Stimulated activated CD8-positive, alpha-beta memory T cell treated with anti-CD3 and anti-CD28 coated beads, Interleukin-15, amount 100 ng/mL, for 24 hours (primary cell): ENCODE data around the gene QRFP.
A peak's percentile ranks its signal among the peaks of the same experiment; 100 is the strongest.

Source experiments
- DNase-seq: peaks from one replicate; pipeline ENCODE4 v3.0.0-alpha.2; 2020; ENCODE audit warnings: low read depth

The QRFP gene

GRCh38 chr9:130896233-130897014, at the start of gene QRFP:
QRFP (minus strand) TSS chr9:130896812; CDS start chr9:130893838, 2,974 bp downstream.
- DNase-seq, result no peak

GRCh38 chr9:130945173-130945572, 48.6 kb upstream of the QRFP start:
- DNase-seq, result no peak

GRCh38 chr9:130944510-130945058, 48.0 kb upstream of the QRFP start:
- DNase-seq, result no peak

GRCh38 chr9:130943777-130944176, 47.2 kb upstream of the QRFP start:
- DNase-seq, result no peak

GRCh38 chr9:130943221-130943620, 46.6 kb upstream of the QRFP start:
- no peak for DNase-seq

GRCh38 chr9:130942679-130943078, 46.1 kb upstream of the QRFP start:
- DNase-seq, result no peak

- no peak for DNase-seq
Measured at GRCh38 chr9:130942084-130942483, 45.5 kb upstream of the QRFP start.

GRCh38 chr9:130940693-130941576, 44.3 kb upstream of the QRFP start:
- peak; percentile 30 for DNase-seq

GRCh38 chr9:130940027-130940549, 43.5 kb upstream of the QRFP start:
- DNase-seq, result no peak

GRCh38 chr9:130939405-130940026, 42.9 kb upstream of the QRFP start:
- DNase-seq, result no peak

- DNase-seq, result no peak
Measured at GRCh38 chr9:130938652-130939404, 42.2 kb upstream of the QRFP start, which contains the start of gene FIBCD1. FIBCD1 (minus strand) TSS chr9:130939247; CDS start chr9:130938607, 640 bp downstream.

GRCh38 chr9:130938184-130938651, 41.6 kb upstream of the QRFP start:
- DNase-seq, result no peak

- no peak for DNase-seq
Measured at GRCh38 chr9:130937146-130938076, 40.8 kb upstream of the QRFP start.

- DNase-seq, result no peak
Measured at GRCh38 chr9:130936285-130937117, 39.9 kb upstream of the QRFP start.

GRCh38 chr9:130935648-130936271, 39.1 kb upstream of the QRFP start:
- DNase-seq, result no peak

GRCh38 chr9:130934702-130935647, 38.4 kb upstream of the QRFP start:
- no peak for DNase-seq

GRCh38 chr9:130934246-130934645, 37.6 kb upstream of the QRFP start:
- DNase-seq, result no peak
